Measurements from ENCODE around the gene ZFP36L1.

ZFP36L1 gene

GRCh38 chr14:68796418-68797101 is 3.7 kb upstream of the ZFP36L1 start:
- DNase-seq (ENCODE audit: low read depth in 2 of 3, low spot score in 1 of 3): no peak

- peak in 2 of 3 donors; percentile 71 to 75 for DNase-seq (ENCODE audit: low read depth in 2 of 3, low spot score in 1 of 3)
Observed at GRCh38 chr14:68795597-68796417, 2.9 kb upstream of the ZFP36L1 start.

GRCh38 chr14:68794851-68795596 is 2.2 kb upstream of the ZFP36L1 start:
- DNase-seq (ENCODE audit: low read depth in 2 of 3, low spot score in 1 of 3): peak in 2 of 3 donors; percentile 49 to 62

- peak; percentile 75 to 85 (median 76) for DNase-seq (ENCODE audit: low read depth in 2 of 3, low spot score in 1 of 3)
Observed at GRCh38 chr14:68794130-68794850, 1.4 kb upstream of the ZFP36L1 start.

GRCh38 chr14:68793734-68794129 is 865 bp upstream of the ZFP36L1 start:
- no peak for DNase-seq (ENCODE audit: low read depth in 2 of 3, low spot score in 1 of 3)

GRCh38 chr14:68792678-68792978 is 239 bp downstream of the ZFP36L1 start:
- no peak for DNase-seq (ENCODE audit: low read depth in 2 of 3, low spot score in 1 of 3)

- no peak for DNase-seq (ENCODE audit: low read depth in 2 of 3, low spot score in 1 of 3)
Observed at GRCh38 chr14:68791902-68792677, 777 bp downstream of the ZFP36L1 start.

- DNase-seq (ENCODE audit: low read depth in 2 of 3, low spot score in 1 of 3): no peak
Observed at GRCh38 chr14:68791078-68791901, 1.6 kb downstream of the ZFP36L1 start.

- peak in 2 of 3 donors; percentile 67 to 69 for DNase-seq (ENCODE audit: low read depth in 2 of 3, low spot score in 1 of 3)
Observed at GRCh38 chr14:68790644-68791077, 2.2 kb downstream of the ZFP36L1 start.

- DNase-seq (ENCODE audit: low read depth in 2 of 3, low spot score in 1 of 3): no peak
Observed at GRCh38 chr14:68789821-68790643, 2.8 kb downstream of the ZFP36L1 start.

- DNase-seq (ENCODE audit: low read depth in 2 of 3, low spot score in 1 of 3): peak; percentile 72 to 76 (median 74)
Observed at GRCh38 chr14:68788996-68789820, 3.7 kb downstream of the ZFP36L1 start.

- DNase-seq (ENCODE audit: low read depth in 2 of 3, low spot score in 1 of 3): no peak
Observed at GRCh38 chr14:68788275-68788995, 4.4 kb downstream of the ZFP36L1 start.

GRCh38 chr14:68787092-68787992 is 5.5 kb downstream of the ZFP36L1 start:
- no peak for DNase-seq (ENCODE audit: low read depth in 2 of 3, low spot score in 1 of 3)

GRCh38 chr14:68786491-68787091 is 6.3 kb downstream of the ZFP36L1 start:
- no peak for DNase-seq (ENCODE audit: low read depth in 2 of 3, low spot score in 1 of 3)
